ENCODE data around the gene TMEM125. TPM values are rescaled to one million over a fixed set of nuclear protein-coding genes. Genes with fewer than 3 reads are reported as not detected.

Gene TMEM125
- total and polyA plus RNA-seq, 3 donors from 2014 or later = 0.71 to 2.2 (median 2.0) TPM

- intact Hi-C loops (cut with DNase I; ENCODE audit: low total_unique reads) = no loop called here
- TF ChIP-seq CTCF (IDR thresholded peaks at IDR 0.05) = no peak
- no peak for TF ChIP-seq POLR2A (IDR thresholded peaks at IDR 0.05)
- DNase-seq = no peak
- Histone ChIP-seq H3K36me3 (ENCODE audit: low read depth, missing control alignments) (no peaks in the 10 kb centered on the region), H3K27me3 (no peaks in the 10 kb centered on the region), H3K4me1 (peaks cover 12% of the 10 kb centered on the region), H3K4me3 (no peak overlapping the region), H3K27ac (no peak overlapping the region), H3K9me3 (no peaks in the 10 kb centered on the region)
Observed at GRCh38 chr1:43299101-43299500, 29.3 kb downstream of the TMEM125 start.

- Histone ChIP-seq H3K4me3 (peak within 1 kb of the TSS in 1 of 2 donors; percentile 5), H3K4me1 (peaks cover 5% of the 10 kb centered on the region), H3K27ac (peak within 1 kb of the TSS in 1 of 2 donors; percentile 36), H3K27me3 (no peaks in the 10 kb centered on the region), H3K36me3 (ENCODE audit: low read depth, missing control alignments) (no peaks in the 10 kb centered on the region), H3K9me3 (no peaks in the 10 kb centered on the region)
- no peak for TF ChIP-seq CTCF (IDR thresholded peaks at IDR 0.05)
- no peak for TF ChIP-seq POLR2A (IDR thresholded peaks at IDR 0.05)
- DNase-seq = no peak
- WGBS, 2 donors = 81% methylated on average over 10 of the region's 10 CpGs
- intact Hi-C loops (cut with DNase I; ENCODE audit: low total_unique reads) = no loop called here
Observed at GRCh38 chr1:43300378-43301094, 30.8 kb downstream of the TMEM125 start, which contains the start of gene TIE1. Gene TIE1 (plus strand): TSS chr1:43300982. CDS start chr1:43301072, 90 bp downstream.

GRCh38 chr1:43302201-43302600, 32.4 kb downstream of the TMEM125 start:
- intact Hi-C loops (cut with DNase I; ENCODE audit: low total_unique reads) = no loop called here
- no peak for DNase-seq

GRCh38 chr1:43302721-43303470, 33.1 kb downstream of the TMEM125 start:
- DNase-seq = no peak
- H3K27me3 ChIP-seq = no peaks in the 10 kb centered on the region
- WGBS, 2 donors = 64 to 80% methylated on average over 7 of the region's 7 CpGs
- H3K4me3 ChIP-seq = no peak overlapping the region
- no peaks in the 10 kb centered on the region for H3K36me3 ChIP-seq (ENCODE audit: low read depth, missing control alignments)
- no peaks in the 10 kb centered on the region for H3K9me3 ChIP-seq
- intact Hi-C loops (cut with DNase I; ENCODE audit: low total_unique reads) = no loop called here
- TF ChIP-seq POLR2A (IDR thresholded peaks at IDR 0.05) = no peak
- no peak for TF ChIP-seq CTCF (IDR thresholded peaks at IDR 0.05)
- peaks cover 5% of the 10 kb centered on the region for H3K4me1 ChIP-seq
- H3K27ac ChIP-seq = no peak overlapping the region

More at GRCh38 chr1:43302201-43302600, 32.4 kb downstream of the TMEM125 start:
- TF ChIP-seq POLR2A (IDR thresholded peaks at IDR 0.05) (no peak), CTCF (IDR thresholded peaks at IDR 0.05) (no peak)
- Histone ChIP-seq H3K9me3 (no peaks in the 10 kb centered on the region), H3K4me1 (peaks cover 5% of the 10 kb centered on the region), H3K36me3 (ENCODE audit: low read depth, missing control alignments) (no peaks in the 10 kb centered on the region), H3K4me3 (no peak overlapping the region), H3K27me3 (no peaks in the 10 kb centered on the region), H3K27ac (no peak overlapping the region)
- WGBS, 2 donors = 60 to 86% methylated on average over 1 of the region's 1 CpG

Measured in testis (tissue), 3 donors.